HEK293 (cell line): Measurements from ENCODE around the gene NBPF20.

Experiments
- CTCF ChIA-PET: fragments of 350-600 bp; formaldehyde crosslinking; extraction: SDS; loops from one replicate; lab custom pipeline; 2021; ENCODE audit warnings: antibody characterized with exemption; lab: Yijun Ruan, JAX
- POLR2A ChIA-PET: fragments of 300-600 bp; formaldehyde crosslinking; extraction: SDS; loops from one replicate; lab custom pipeline; 2020; ENCODE audit warnings: antibody characterized with exemption, inconsistent platforms; lab: Yijun Ruan, JAX
- H3K27ac ChIP-seq: fragments of 200-500 bp; sonication (Bioruptor generic); 2 replicates; pipeline ENCODE4 v1.5.1; 2014; ENCODE audit warnings: low read depth, low read length, control low read depth, inconsistent platforms; ENCODE audit errors: extremely low read depth
- H3K36me3 ChIP-seq, 2 experiments: fragments of 200-500 bp in 1 of 2; sonication (Bioruptor generic) in 1 of 2; 1 replicate in 1 of 2; 2 replicates in 1 of 2; pipeline ENCODE4 v1.5.1; 2014 to 2017; ENCODE audit warnings: inconsistent platforms in 2 of 2, low read length in 2 of 2; ENCODE audit not compliant: control insufficient read depth in 2 of 2, insufficient read depth in 1 of 2
- H3K4me1 ChIP-seq: fragments of 200-500 bp; sonication (Bioruptor generic); 2 replicates; pipeline ENCODE4 v1.5.1; 2014; ENCODE audit warnings: mild to moderate bottlenecking, low read length, inconsistent platforms; ENCODE audit not compliant: control insufficient read depth, insufficient read depth
- H3K4me3 ChIP-seq: 2 replicates; pipeline ENCODE4 v1.5.1; 2011; ENCODE audit warnings: low read depth, mild to moderate bottlenecking, control low read depth, low read length, moderate library complexity
- H3K9me3 ChIP-seq: fragments of 200-500 bp; sonication (Bioruptor generic); 2 replicates; pipeline ENCODE4 v1.5.1; 2014; ENCODE audit warnings: low read depth, low read length, inconsistent platforms; ENCODE audit not compliant: control insufficient read depth, insufficient read depth
- BCL11B ChIP-seq: fragments of 450-650 bp; formaldehyde crosslinking; IDR thresholded peaks from 2 replicates; pipeline ENCODE4 v1.5.1; 2016; ENCODE audit warnings: low read depth, missing biosample characterization, missing genetic modification characterization
- EGR2 ChIP-seq: fragments of 450-650 bp; formaldehyde crosslinking; IDR thresholded peaks from 2 replicates; pipeline ENCODE4 v1.5.1; 2016; ENCODE audit warnings: low read depth, missing biosample characterization, missing genetic modification characterization
- FEZF1 ChIP-seq: fragments of 450-650 bp; formaldehyde crosslinking; IDR thresholded peaks from 2 replicates; pipeline ENCODE4 v1.5.1; 2016; ENCODE audit warnings: missing biosample characterization, missing genetic modification characterization
- GLIS2 ChIP-seq: fragments of 450-650 bp; formaldehyde crosslinking; IDR thresholded peaks from 2 replicates; pipeline ENCODE4 v1.5.1; 2016; ENCODE audit warnings: missing biosample characterization, missing genetic modification characterization
- IKZF3 ChIP-seq: fragments of 450-650 bp; IDR thresholded peaks from 2 replicates; pipeline ENCODE4 v1.5.0; 2018; ENCODE audit warnings: missing biosample characterization, mild to moderate bottlenecking, missing genetic modification characterization, moderate library complexity
- KLF10 ChIP-seq: fragments of 450-650 bp; IDR thresholded peaks from 2 replicates; pipeline ENCODE4 v1.5.1; 2018; ENCODE audit warnings: missing biosample characterization, mild to moderate bottlenecking, missing genetic modification characterization
- KLF16 ChIP-seq: fragments of 450-650 bp; formaldehyde crosslinking; IDR thresholded peaks from 2 replicates; pipeline ENCODE4 v1.5.1; 2017; ENCODE audit warnings: missing biosample characterization, missing genetic modification characterization
- KLF8 ChIP-seq: fragments of 450-650 bp; formaldehyde crosslinking; IDR thresholded peaks from 2 replicates; pipeline ENCODE4 v1.5.1; 2016; ENCODE audit warnings: missing biosample characterization, missing genetic modification characterization
- KLF9 ChIP-seq: fragments of 450-650 bp; formaldehyde crosslinking; IDR thresholded peaks from 2 replicates; pipeline ENCODE4 v1.5.1; 2016; ENCODE audit warnings: missing biosample characterization, missing genetic modification characterization, low read depth
- SP2 ChIP-seq: fragments of 450-650 bp; formaldehyde crosslinking; IDR thresholded peaks from 2 replicates; pipeline ENCODE4 v1.5.1; 2016; ENCODE audit warnings: missing biosample characterization, missing genetic modification characterization
- SP3 ChIP-seq: fragments of 450-650 bp; formaldehyde crosslinking; IDR thresholded peaks from 2 replicates; pipeline ENCODE4 v1.5.1; 2016; ENCODE audit warnings: missing biosample characterization, missing genetic modification characterization
- WT1 ChIP-seq: fragments of 450-650 bp; formaldehyde crosslinking; IDR thresholded peaks from 2 replicates; pipeline ENCODE4 v1.5.1; 2016; ENCODE audit warnings: missing biosample characterization, missing genetic modification characterization
- ZBTB20 ChIP-seq: fragments of 450-650 bp; formaldehyde crosslinking; IDR thresholded peaks from 2 replicates; pipeline ENCODE4 v1.5.1; 2016; ENCODE audit warnings: missing biosample characterization, missing genetic modification characterization
- ZBTB8A ChIP-seq: fragments of 450-650 bp; formaldehyde crosslinking; IDR thresholded peaks from 2 replicates; pipeline ENCODE4 v1.5.1; 2016; ENCODE audit warnings: missing biosample characterization, missing genetic modification characterization
- ZEB2 ChIP-seq: fragments of 450-650 bp; formaldehyde crosslinking; IDR thresholded peaks from 2 replicates; pipeline ENCODE4 v1.5.1; 2016; ENCODE audit warnings: missing biosample characterization, missing genetic modification characterization
- ZIC2 ChIP-seq: fragments of 450-650 bp; formaldehyde crosslinking; IDR thresholded peaks from 2 replicates; pipeline ENCODE4 v1.5.1; 2016; ENCODE audit warnings: missing biosample characterization, missing genetic modification characterization
- ZNF121 ChIP-seq: fragments of 450-650 bp; formaldehyde crosslinking; IDR thresholded peaks from 2 replicates; pipeline ENCODE4 v1.5.1; 2016; ENCODE audit warnings: missing biosample characterization, missing genetic modification characterization
- ZNF157 ChIP-seq: fragments of 450-650 bp; formaldehyde crosslinking; IDR thresholded peaks from 2 replicates; pipeline ENCODE4 v1.5.1; 2016; ENCODE audit warnings: missing biosample characterization, missing genetic modification characterization
- ZNF175 ChIP-seq: fragments of 450-650 bp; formaldehyde crosslinking; IDR thresholded peaks from 2 replicates; pipeline ENCODE4 v1.5.1; 2016; ENCODE audit warnings: missing biosample characterization, missing genetic modification characterization
- ZNF184 ChIP-seq: fragments of 450-650 bp; IDR thresholded peaks from 2 replicates; pipeline ENCODE4 v1.5.1; 2018; ENCODE audit warnings: missing biosample characterization, mild to moderate bottlenecking, missing genetic modification characterization
- ZNF239 ChIP-seq: fragments of 450-650 bp; formaldehyde crosslinking; IDR thresholded peaks from 2 replicates; pipeline ENCODE4 v1.5.1; 2016; ENCODE audit warnings: missing biosample characterization, missing genetic modification characterization
- ZNF335 ChIP-seq: fragments of 450-650 bp; formaldehyde crosslinking; conservative IDR thresholded peaks from 2 replicates; pipeline ENCODE4 v1.5.1; 2016; ENCODE audit warnings: missing biosample characterization, missing genetic modification characterization
- ZNF366 ChIP-seq: fragments of 450-650 bp; formaldehyde crosslinking; conservative IDR thresholded peaks from 2 replicates; pipeline ENCODE4 v1.5.1; 2016; ENCODE audit warnings: missing biosample characterization, missing genetic modification characterization
- ZNF561 ChIP-seq: fragments of 450-650 bp; IDR thresholded peaks from 2 replicates; pipeline ENCODE4 v1.5.1; 2018; ENCODE audit warnings: missing biosample characterization, missing genetic modification characterization, borderline replicate concordance
- ZNF624 ChIP-seq: fragments of 450-650 bp; formaldehyde crosslinking; IDR thresholded peaks from 2 replicates; pipeline ENCODE4 v1.5.1; 2017; ENCODE audit warnings: missing biosample characterization, missing genetic modification characterization
- ZSCAN30 ChIP-seq: fragments of 450-650 bp; IDR thresholded peaks from 2 replicates; pipeline ENCODE4 v1.5.1; 2018; ENCODE audit warnings: missing biosample characterization, mild to moderate bottlenecking, missing genetic modification characterization, moderate library complexity
- ZXDB ChIP-seq: fragments of 450-650 bp; formaldehyde crosslinking; IDR thresholded peaks from 2 replicates; pipeline ENCODE4 v1.5.1; 2016; ENCODE audit warnings: missing biosample characterization, missing genetic modification characterization
- TF ChIP-seq, protein P1 (sequence below): fragments of 450-650 bp; formaldehyde crosslinking; IDR thresholded peaks from 2 replicates; pipeline ENCODE4 v1.5.1; 2017; ENCODE audit warnings: missing biosample characterization, missing genetic modification characterization
- TF ChIP-seq, protein P2 (sequence below): fragments of 450-650 bp; formaldehyde crosslinking; IDR thresholded peaks from 2 replicates; pipeline ENCODE4 v1.5.1; 2016; ENCODE audit warnings: missing biosample characterization, missing genetic modification characterization
- TF ChIP-seq, protein P3 (sequence below): fragments of 450-650 bp; formaldehyde crosslinking; IDR thresholded peaks from 2 replicates; pipeline ENCODE4 v1.5.1; 2016; ENCODE audit warnings: missing biosample characterization, missing genetic modification characterization
- TF ChIP-seq, protein P4 (sequence below): fragments of 450-650 bp; formaldehyde crosslinking; IDR thresholded peaks from 2 replicates; pipeline ENCODE4 v1.5.1; 2016; ENCODE audit warnings: missing biosample characterization, missing genetic modification characterization

The NBPF20 gene, protein sequence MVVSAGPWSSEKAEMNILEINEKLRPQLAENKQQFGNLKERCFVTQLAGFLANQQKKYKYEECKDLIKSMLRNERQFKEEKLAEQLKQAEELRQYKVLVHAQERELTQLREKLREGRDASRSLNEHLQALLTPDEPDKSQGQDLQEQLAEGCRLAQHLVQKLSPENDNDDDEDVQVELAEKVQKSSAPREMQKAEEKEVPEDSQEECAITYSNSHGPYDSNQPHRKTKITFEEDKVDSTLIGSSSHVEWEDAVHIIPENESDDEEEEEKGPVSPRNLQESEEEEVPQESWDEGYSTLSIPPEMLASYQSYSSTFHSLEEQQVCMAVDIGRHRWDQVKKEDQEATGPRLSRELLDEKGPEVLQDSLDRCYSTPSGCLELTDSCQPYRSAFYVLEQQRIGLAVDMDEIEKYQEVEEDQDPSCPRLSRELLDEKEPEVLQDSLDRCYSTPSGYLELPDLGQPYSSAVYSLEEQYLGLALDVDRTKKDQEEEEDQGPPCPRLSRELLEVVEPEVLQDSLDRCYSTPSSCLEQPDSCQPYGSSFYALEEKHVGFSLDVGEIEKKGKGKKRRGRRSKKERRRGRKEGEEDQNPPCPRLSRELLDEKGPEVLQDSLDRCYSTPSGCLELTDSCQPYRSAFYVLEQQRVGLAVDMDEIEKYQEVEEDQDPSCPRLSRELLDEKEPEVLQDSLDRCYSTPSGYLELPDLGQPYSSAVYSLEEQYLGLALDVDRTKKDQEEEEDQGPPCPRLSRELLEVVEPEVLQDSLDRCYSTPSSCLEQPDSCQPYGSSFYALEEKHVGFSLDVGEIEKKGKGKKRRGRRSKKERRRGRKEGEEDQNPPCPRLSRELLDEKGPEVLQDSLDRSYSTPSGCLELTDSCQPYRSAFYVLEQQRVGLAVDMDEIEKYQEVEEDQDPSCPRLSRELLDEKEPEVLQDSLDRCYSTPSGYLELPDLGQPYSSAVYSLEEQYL (N-terminal part only)

DNA sequence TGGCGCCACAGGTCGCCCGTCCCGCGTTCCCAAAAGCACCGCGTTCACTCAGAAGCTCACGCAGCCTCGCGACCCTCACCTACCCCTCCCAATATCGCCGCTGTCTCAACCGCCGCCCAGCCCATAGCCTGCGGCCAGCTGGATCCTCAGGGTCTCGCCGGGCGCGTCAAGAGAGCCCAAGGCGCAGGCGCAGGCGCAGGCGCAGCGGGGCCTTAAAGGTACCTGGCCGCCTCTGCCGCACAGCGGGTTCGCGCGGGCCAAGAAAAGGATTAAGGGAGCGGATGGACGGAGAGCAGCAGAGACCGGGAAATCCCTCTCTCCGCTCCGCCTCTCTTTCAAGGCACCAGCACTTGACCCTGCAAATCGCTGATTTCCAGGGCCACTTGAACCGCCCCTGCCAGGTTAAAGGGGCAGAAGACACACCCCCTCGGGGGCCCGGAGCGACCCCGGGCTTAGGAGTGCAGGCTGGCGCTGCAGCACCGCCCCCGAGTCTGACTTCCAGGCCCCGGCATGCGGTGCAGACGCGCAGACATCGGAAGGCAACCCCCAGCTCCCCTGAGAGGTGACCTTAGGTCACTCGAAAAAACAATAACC lies at the start of gene NBPF20:
Gene NBPF20, minus strand, starts transcription at position 168 of the 594 bp plus-strand sequence. CDS start 20,331 bp downstream, outside the sequence.
- POLR2A ChIA-PET, result no interaction called here
- TF ChIP-seq ZNF121 (tag by site-specific recombination) (0 out of 2 replicates have a peak, but pooled peaks have one; percentile 20), KLF8 (peak; percentile 47; the same call in 1 of the 2 replicates), KLF10 (tag by site-specific recombination) (peak; percentile 85), KLF16 (tag by site-specific recombination) (0 out of 2 replicates have a peak, but pooled peaks have one; percentile 43), SP3 (peak; percentile 69), ZEB2 (tag by site-specific recombination) (peak; percentile 91), ZXDB (tag by site-specific recombination) (peak; percentile 83), EGR2 (tag by site-specific recombination) (peak; percentile 14; the same call in 1 of the 2 replicates), FEZF1 (tag by site-specific recombination) (no peak), ZSCAN30 (tag by site-specific recombination) (peak; percentile 59; the same call in 1 of the 2 replicates), ZNF239 (no peak), ZNF184 (tag by site-specific recombination) (0 out of 2 replicates have a peak, but pooled peaks have one; percentile 57), ZIC2 (tag by site-specific recombination) (peak; percentile 27; the same call in 1 of the 2 replicates), ZNF366 (tag by site-specific recombination) (peak; percentile 97), WT1 (no peak; the same call in 1 of the 2 replicates), SP2 (tag by site-specific recombination) (peak; percentile 76), ZNF157 (tag by site-specific recombination) (no peak), KLF9 (tag by site-specific recombination) (peak; percentile 87), ZNF175 (tag by site-specific recombination) (no peak), ZBTB8A (peak; percentile 79), GLIS2 (tag by site-specific recombination) (0 out of 2 replicates have a peak, but pooled peaks have one; percentile 22), ZNF335 (tag by site-specific recombination) (peak; percentile 96), ZNF624 (tag by site-specific recombination) (no peak), BCL11B (0 out of 2 replicates have a peak, but pooled peaks have one; percentile 35), IKZF3 (peak; percentile 66; the same call in 1 of the 2 replicates), ZBTB20 (tag by site-specific recombination) (peak; percentile 77; the same call in 1 of the 2 replicates), ZNF561 (tag by site-specific recombination) (peak; percentile 28; the same call in 1 of the 2 replicates)
- TF ChIP-seq, protein P1, sequence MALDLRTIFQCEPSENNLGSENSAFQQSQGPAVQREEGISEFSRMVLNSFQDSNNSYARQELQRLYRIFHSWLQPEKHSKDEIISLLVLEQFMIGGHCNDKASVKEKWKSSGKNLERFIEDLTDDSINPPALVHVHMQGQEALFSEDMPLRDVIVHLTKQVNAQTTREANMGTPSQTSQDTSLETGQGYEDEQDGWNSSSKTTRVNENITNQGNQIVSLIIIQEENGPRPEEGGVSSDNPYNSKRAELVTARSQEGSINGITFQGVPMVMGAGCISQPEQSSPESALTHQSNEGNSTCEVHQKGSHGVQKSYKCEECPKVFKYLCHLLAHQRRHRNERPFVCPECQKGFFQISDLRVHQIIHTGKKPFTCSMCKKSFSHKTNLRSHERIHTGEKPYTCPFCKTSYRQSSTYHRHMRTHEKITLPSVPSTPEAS (tag by site-specific recombination), result no peak
- TF ChIP-seq, protein P2, sequence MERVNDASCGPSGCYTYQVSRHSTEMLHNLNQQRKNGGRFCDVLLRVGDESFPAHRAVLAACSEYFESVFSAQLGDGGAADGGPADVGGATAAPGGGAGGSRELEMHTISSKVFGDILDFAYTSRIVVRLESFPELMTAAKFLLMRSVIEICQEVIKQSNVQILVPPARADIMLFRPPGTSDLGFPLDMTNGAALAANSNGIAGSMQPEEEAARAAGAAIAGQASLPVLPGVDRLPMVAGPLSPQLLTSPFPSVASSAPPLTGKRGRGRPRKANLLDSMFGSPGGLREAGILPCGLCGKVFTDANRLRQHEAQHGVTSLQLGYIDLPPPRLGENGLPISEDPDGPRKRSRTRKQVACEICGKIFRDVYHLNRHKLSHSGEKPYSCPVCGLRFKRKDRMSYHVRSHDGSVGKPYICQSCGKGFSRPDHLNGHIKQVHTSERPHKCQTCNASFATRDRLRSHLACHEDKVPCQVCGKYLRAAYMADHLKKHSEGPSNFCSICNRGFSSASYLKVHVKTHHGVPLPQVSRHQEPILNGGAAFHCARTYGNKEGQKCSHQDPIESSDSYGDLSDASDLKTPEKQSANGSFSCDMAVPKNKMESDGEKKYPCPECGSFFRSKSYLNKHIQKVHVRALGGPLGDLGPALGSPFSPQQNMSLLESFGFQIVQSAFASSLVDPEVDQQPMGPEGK (tag by site-specific recombination), result peak; percentile 82
- TF ChIP-seq, protein P3, sequence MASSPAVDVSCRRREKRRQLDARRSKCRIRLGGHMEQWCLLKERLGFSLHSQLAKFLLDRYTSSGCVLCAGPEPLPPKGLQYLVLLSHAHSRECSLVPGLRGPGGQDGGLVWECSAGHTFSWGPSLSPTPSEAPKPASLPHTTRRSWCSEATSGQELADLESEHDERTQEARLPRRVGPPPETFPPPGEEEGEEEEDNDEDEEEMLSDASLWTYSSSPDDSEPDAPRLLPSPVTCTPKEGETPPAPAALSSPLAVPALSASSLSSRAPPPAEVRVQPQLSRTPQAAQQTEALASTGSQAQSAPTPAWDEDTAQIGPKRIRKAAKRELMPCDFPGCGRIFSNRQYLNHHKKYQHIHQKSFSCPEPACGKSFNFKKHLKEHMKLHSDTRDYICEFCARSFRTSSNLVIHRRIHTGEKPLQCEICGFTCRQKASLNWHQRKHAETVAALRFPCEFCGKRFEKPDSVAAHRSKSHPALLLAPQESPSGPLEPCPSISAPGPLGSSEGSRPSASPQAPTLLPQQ (tag by site-specific recombination), result peak; percentile 27; the same call in 1 of the 2 replicates
- TF ChIP-seq, protein P4, sequence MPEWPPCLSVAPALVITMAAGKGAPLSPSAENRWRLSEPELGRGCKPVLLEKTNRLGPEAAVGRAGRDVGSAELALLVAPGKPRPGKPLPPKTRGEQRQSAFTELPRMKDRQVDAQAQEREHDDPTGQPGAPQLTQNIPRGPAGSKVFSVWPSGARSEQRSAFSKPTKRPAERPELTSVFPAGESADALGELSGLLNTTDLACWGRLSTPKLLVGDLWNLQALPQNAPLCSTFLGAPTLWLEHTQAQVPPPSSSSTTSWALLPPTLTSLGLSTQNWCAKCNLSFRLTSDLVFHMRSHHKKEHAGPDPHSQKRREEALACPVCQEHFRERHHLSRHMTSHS (tag by site-specific recombination), result no peak

More for the DNA sequence above, at the start of gene NBPF20:
- Histone ChIP-seq H3K9me3 (no peaks in the 10 kb centered on the region), H3K4me3 (peak within 1 kb of the TSS; percentile 60), H3K27ac (peak within 1 kb of the TSS; percentile 69; the same call in 1 of the 2 replicates), H3K36me3 (no peaks in the 10 kb centered on the region), H3K4me1 (no peaks in the 10 kb centered on the region)
- CTCF ChIA-PET, result no interaction called here
